Breast epithelium (tissue), 3 donors: ENCODE results near the gene NUMB.

Source experiments
- CTCF ChIP-seq, 3 donors: fragments of 450-650 bp; IDR thresholded peaks; one replicate each; pipeline ENCODE4 v1.5.1; 2016 to 2017; ENCODE audit warnings: antibody characterized with exemption in 3 of 3, mild to moderate bottlenecking in 3 of 3, moderate library complexity in 3 of 3
- POLR2A ChIP-seq: fragments of 450-650 bp; IDR thresholded peaks from one replicate; pipeline ENCODE4 v1.6.1; 2016; ENCODE audit warnings: antibody characterized with exemption, mild to moderate bottlenecking, moderate library complexity

GRCh38 chr14:73364559-73364958 is 93.8 kb downstream of the NUMB start:
- no peak for TF ChIP-seq POLR2A
- TF ChIP-seq CTCF (IDR thresholded peaks at IDR 0.05), result no peak
